NT2/D1 (cell line): Measurements from ENCODE around the gene MC1R.

Experiments
- DNase-seq: peaks from one replicate; pipeline ENCODE4 v3.0.0-alpha.2; 2011; ENCODE audit warnings: low read depth, low spot score
- H3K27me3 ChIP-seq: 2 replicates; pipeline ENCODE4 v1.6.0; 2011; ENCODE audit warnings: mild to moderate bottlenecking; ENCODE audit not compliant: insufficient read length, insufficient read depth
- H3K36me3 ChIP-seq: 2 replicates; pipeline ENCODE4 v1.6.1; 2011; ENCODE audit warnings: mild to moderate bottlenecking, low read length, mixed read lengths; ENCODE audit not compliant: insufficient read depth, insufficient read length
- H3K4me1 ChIP-seq: 2 replicates; pipeline ENCODE4 v1.5.1; 2011; ENCODE audit not compliant: insufficient read depth, insufficient read length
- H3K4me3 ChIP-seq: 2 replicates; pipeline ENCODE4 v1.5.1; 2011; ENCODE audit warnings: low read depth; ENCODE audit not compliant: insufficient read length
- H3K9ac ChIP-seq: 2 replicates; pipeline ENCODE4 v1.6.0; 2011; ENCODE audit warnings: low read depth; ENCODE audit not compliant: insufficient read length
- H3K9me3 ChIP-seq: 2 replicates; pipeline ENCODE4 v1.5.1; 2011; ENCODE audit warnings: mild to moderate bottlenecking, low read length; ENCODE audit not compliant: insufficient read depth
- SUZ12 ChIP-seq: IDR thresholded peaks from 2 replicates; pipeline ENCODE4 v1.6.1; 2011; ENCODE audit not compliant: insufficient read length, insufficient read depth; ENCODE audit errors: extremely low read depth
- YY1 ChIP-seq: IDR thresholded peaks from 2 replicates; pipeline ENCODE4 v1.6.1; 2011; ENCODE audit not compliant: insufficient read length, insufficient read depth
- ZNF274 ChIP-seq: IDR thresholded peaks from 2 replicates; pipeline ENCODE4 v1.6.1; 2011; ENCODE audit warnings: mild to moderate bottlenecking, low read depth, low read length

MC1R gene

GRCh38 chr16:89906140-89907025 lies 12.3 kb upstream of the MC1R start:
- Histone ChIP-seq H3K9me3 (peaks cover 19% of the 10 kb centered on the region; the same call in 1 of the 2 replicates), H3K36me3 (peaks cover 82% of the 10 kb centered on the region), H3K27me3 (no peaks in the 10 kb centered on the region), H3K4me3 (no peak overlapping the region), H3K4me1 (peaks cover 4% of the 10 kb centered on the region), H3K9ac (no peak overlapping the region)
- DNase-seq: no peak
- no peak for TF ChIP-seq SUZ12
- TF ChIP-seq ZNF274: no peak
- no peak for TF ChIP-seq YY1

- Histone ChIP-seq H3K9ac (no peak overlapping the region), H3K27me3 (no peaks in the 10 kb centered on the region), H3K4me3 (no peak overlapping the region), H3K36me3 (peaks cover 90% of the 10 kb centered on the region), H3K4me1 (peaks cover 5% of the 10 kb centered on the region), H3K9me3 (peaks cover 19% of the 10 kb centered on the region; the same call in 1 of the 2 replicates)
- no peak for DNase-seq
- TF ChIP-seq SUZ12: no peak
- no peak for TF ChIP-seq ZNF274
- no peak for TF ChIP-seq YY1
Observed at GRCh38 chr16:89907055-89907814, 11.4 kb upstream of the MC1R start.

- Histone ChIP-seq H3K4me3 (no peak overlapping the region), H3K4me1 (peaks cover 10% of the 10 kb centered on the region), H3K9ac (no peak overlapping the region), H3K36me3 (peaks cover 94% of the 10 kb centered on the region), H3K9me3 (peaks cover 19% of the 10 kb centered on the region; the same call in 1 of the 2 replicates), H3K27me3 (no peaks in the 10 kb centered on the region)
- DNase-seq: no peak
- TF ChIP-seq ZNF274 (no peak), YY1 (no peak), SUZ12 (no peak)
Observed at GRCh38 chr16:89908236-89908635, 10.4 kb upstream of the MC1R start.

GRCh38 chr16:89909777-89910716 lies 8.6 kb upstream of the MC1R start:
- Histone ChIP-seq H3K4me1 (peaks cover 10% of the 10 kb centered on the region), H3K4me3 (no peak overlapping the region), H3K9me3 (peaks cover 19% of the 10 kb centered on the region; the same call in 1 of the 2 replicates), H3K9ac (peak overlapping the region; percentile 63), H3K36me3 (peaks cover 88% of the 10 kb centered on the region), H3K27me3 (no peaks in the 10 kb centered on the region)
- TF ChIP-seq ZNF274 (no peak), YY1 (no peak), SUZ12 (no peak)
- no peak for DNase-seq

- peaks cover 19% of the 10 kb centered on the region; the same call in 1 of the 2 replicates for H3K9me3 ChIP-seq
- TF ChIP-seq SUZ12 (no peak), YY1 (no peak), ZNF274 (no peak)
- no peak overlapping the region for H3K9ac ChIP-seq
- no peaks in the 10 kb centered on the region for H3K27me3 ChIP-seq
- peaks cover 83% of the 10 kb centered on the region for H3K36me3 ChIP-seq
- no peak for DNase-seq
- H3K4me1 ChIP-seq: peaks cover 10% of the 10 kb centered on the region
- H3K4me3 ChIP-seq: no peak overlapping the region
Observed at GRCh38 chr16:89910717-89911354, 7.8 kb upstream of the MC1R start.

GRCh38 chr16:89911375-89911774 lies 7.3 kb upstream of the MC1R start:
- peaks cover 80% of the 10 kb centered on the region for H3K36me3 ChIP-seq
- H3K27me3 ChIP-seq: no peaks in the 10 kb centered on the region
- DNase-seq: no peak

More at GRCh38 chr16:89911375-89911774, 7.3 kb upstream of the MC1R start:
- Histone ChIP-seq H3K4me1 (peaks cover 10% of the 10 kb centered on the region), H3K9ac (no peak overlapping the region), H3K4me3 (no peak overlapping the region), H3K9me3 (peaks cover 18% of the 10 kb centered on the region; the same call in 1 of the 2 replicates)
- TF ChIP-seq SUZ12 (no peak), YY1 (no peak), ZNF274 (no peak)
